Activated T-cell treated with anti-CD3 and anti-CD28 coated beads for 1 hour (primary cell): ENCODE data around the gene SLC1A2.

Source experiments
- DNase-seq: peaks from one replicate; pipeline ENCODE4 v3.0.0-alpha.2; 2020; ENCODE audit warnings: low read depth

SLC1A2 gene

GRCh38 chr11:35270342-35270741 is 149.0 kb downstream of the SLC1A2 start:
- no peak for DNase-seq

- no peak for DNase-seq
Measured at GRCh38 chr11:35267504-35267903, 151.9 kb downstream of the SLC1A2 start.

- no peak for DNase-seq
Measured at GRCh38 chr11:35265755-35266454, 153.5 kb downstream of the SLC1A2 start.

- no peak for DNase-seq
Measured at GRCh38 chr11:35262735-35263134, 156.6 kb downstream of the SLC1A2 start.

GRCh38 chr11:35262056-35262455 is 157.3 kb downstream of the SLC1A2 start:
- no peak for DNase-seq

GRCh38 chr11:35261197-35261596 is 158.2 kb downstream of the SLC1A2 start:
- no peak for DNase-seq

- no peak for DNase-seq
Measured at GRCh38 chr11:35260342-35260985, 158.9 kb downstream of the SLC1A2 start.

- no peak for DNase-seq
Measured at GRCh38 chr11:35259529-35259928, 159.8 kb downstream of the SLC1A2 start.

- DNase-seq: no peak
Measured at GRCh38 chr11:35257281-35257680, 162.1 kb downstream of the SLC1A2 start.

GRCh38 chr11:35256296-35256695 is 163.1 kb downstream of the SLC1A2 start:
- no peak for DNase-seq

- no peak for DNase-seq
Measured at GRCh38 chr11:35255514-35255913, 163.8 kb downstream of the SLC1A2 start.

- no peak for DNase-seq
Measured at GRCh38 chr11:35253237-35253636, 166.1 kb downstream of the SLC1A2 start.

- DNase-seq: no peak
Measured at GRCh38 chr11:35250621-35251020, 168.7 kb downstream of the SLC1A2 start.

GRCh38 chr11:35250192-35250591 is 169.2 kb downstream of the SLC1A2 start:
- DNase-seq: no peak

GRCh38 chr11:35248558-35249323 is 170.6 kb downstream of the SLC1A2 start:
- no peak for DNase-seq

- DNase-seq: no peak
Measured at GRCh38 chr11:35247863-35248262, 171.5 kb downstream of the SLC1A2 start.

GRCh38 chr11:35247428-35247827 is 171.9 kb downstream of the SLC1A2 start:
- DNase-seq: peak; percentile 38

- DNase-seq: no peak
Measured at GRCh38 chr11:35246745-35247144, 172.6 kb downstream of the SLC1A2 start.

- DNase-seq: no peak
Measured at GRCh38 chr11:35245786-35246185, 173.6 kb downstream of the SLC1A2 start.

GRCh38 chr11:35245056-35245455 is 174.3 kb downstream of the SLC1A2 start:
- no peak for DNase-seq

GRCh38 chr11:35243774-35244173 is 175.6 kb downstream of the SLC1A2 start:
- no peak for DNase-seq

- no peak for DNase-seq
Measured at GRCh38 chr11:35242412-35243242, 176.7 kb downstream of the SLC1A2 start.
